Upper lobe of left lung (tissue), 4 donors: ENCODE results near the gene MAP3K10.

ENCODE experiments used
- CTCF ChIP-seq, 6 experiments: fragments of 450-650 bp in 4 of 6; fragments of 200-600 bp in 2 of 6; sonication (generic) in 2 of 6; IDR thresholded peaks; one replicate each; pipeline ENCODE4 v1.5.1; 2016 to 2019; ENCODE audit warnings: antibody characterized with exemption in 6 of 6
- EP300 ChIP-seq, 4 donors: sonication (generic); formaldehyde crosslinking; IDR thresholded peaks; one replicate each; pipeline ENCODE4 v1.5.1; 2017; ENCODE audit warnings: antibody characterized with exemption in 4 of 4, control low read depth in 2 of 4
- POLR2A ChIP-seq, 4 donors: fragments of 450-650 bp; IDR thresholded peaks; one replicate each; pipeline ENCODE4 v1.5.1; 2016 to 2017; ENCODE audit warnings: antibody characterized with exemption in 4 of 4, mild to moderate bottlenecking in 2 of 4

GRCh38 chr19:40241809-40242384 lies 50.7 kb downstream of the MAP3K10 start:
- no peak for TF ChIP-seq POLR2A (IDR thresholded peaks at IDR 0.05)
- no peak for TF ChIP-seq EP300 (IDR thresholded peaks at IDR 0.05)
- TF ChIP-seq CTCF (IDR thresholded peaks at IDR 0.05): peak in 1 of 6 experiments; percentile 5
